Suprapubic skin (tissue), 4 donors: Measurements from ENCODE around the gene UPK3BL1. TPM values are rescaled to one million over a fixed set of nuclear protein-coding genes. Genes with fewer than 3 reads are reported as not detected.
"Not testable (repeated sequence)": the region's sequence is repeated elsewhere in the genome, so short reads cannot be mapped to it uniquely, and the experiment has no call there.

Experiments
- DNase-seq, 2 donors: peaks; one replicate each; pipeline ENCODE4 v3.0.0-alpha.2; 2019; ENCODE audit warnings: low spot score in 2 of 2
- H3K27ac ChIP-seq: fragments of 200-600 bp; sonication (generic); one replicate; pipeline ENCODE4 v1.5.1; 2019
- H3K27me3 ChIP-seq: fragments of 200-600 bp; sonication (generic); one replicate; pipeline ENCODE4 v1.5.1; 2019
- H3K36me3 ChIP-seq: fragments of 200-600 bp; sonication (generic); one replicate; pipeline ENCODE4 v1.5.1; 2019
- H3K4me1 ChIP-seq: fragments of 200-600 bp; sonication (generic); one replicate; pipeline ENCODE4 v1.5.1; 2019
- H3K4me3 ChIP-seq: fragments of 200-600 bp; sonication (generic); one replicate; pipeline ENCODE4 v1.5.1; 2019; ENCODE audit warnings: mild to moderate bottlenecking
- H3K9me3 ChIP-seq: fragments of 200-600 bp; sonication (generic); one replicate; pipeline ENCODE4 v1.5.1; 2019
- WGBS: methylation state at CpG from one replicate; pipeline ENCODE4 v1.1.5; 2018; 5-methylcytosine and 5-hydroxymethylcytosine counted together
- total RNA-seq, 4 donors: library from RNA; depleted of rRNA; stranded (reverse); fragments of >200 nt; gene quantifications; one replicate each; pipeline ENCODE4 v1.1.0, GENCODE V29; 2016

Gene UPK3BL1
- total RNA-seq, 4 donors from 2014 or later = 24.2 to 57.0 (median 48.1) TPM

DNA sequence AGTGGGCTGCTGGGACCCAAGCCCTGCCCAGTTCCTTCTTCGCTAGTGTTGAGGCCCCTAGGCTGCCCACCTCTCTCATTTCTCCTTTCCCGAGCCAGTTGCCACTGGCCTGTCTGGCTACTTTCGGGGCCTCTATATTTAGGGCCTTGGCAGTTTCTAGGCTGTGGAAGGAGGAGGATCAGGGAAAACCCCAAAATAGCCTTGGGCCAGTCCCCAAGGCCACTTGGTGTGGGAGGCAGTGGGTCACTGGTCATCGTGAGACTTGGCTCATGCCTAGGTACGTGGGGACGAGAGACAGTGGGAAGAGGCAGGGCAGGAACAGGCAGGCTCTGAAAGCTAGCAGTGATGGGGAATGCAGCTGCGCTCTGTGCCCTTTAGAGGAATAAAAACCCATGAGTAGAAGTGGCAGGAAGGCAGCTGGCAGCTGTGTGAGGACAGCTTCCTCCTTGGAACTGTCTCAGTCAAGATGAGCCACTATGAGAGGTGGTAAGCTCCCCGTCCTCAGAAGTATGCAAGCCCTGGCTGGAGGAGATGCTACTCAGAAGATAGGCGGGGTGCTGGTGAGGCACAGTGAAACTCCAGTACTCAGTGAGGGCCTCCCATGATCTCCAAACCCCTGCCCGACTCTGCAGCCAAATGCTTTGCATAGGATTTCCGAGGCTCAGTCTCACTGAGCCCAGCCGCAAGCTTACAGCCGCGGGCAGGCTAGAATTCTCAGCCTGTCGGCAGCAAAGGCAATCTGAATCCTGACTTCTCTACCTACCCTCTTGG, 28.8 kb downstream of the UPK3BL1 start:
- not testable (repeated sequence) for H3K27ac ChIP-seq, H3K4me1 ChIP-seq, H3K4me3 ChIP-seq, H3K27me3 ChIP-seq, H3K9me3 ChIP-seq, H3K36me3 ChIP-seq
- peak in 1 of 2 donors; percentile 4 for DNase-seq
- no CpG with 5 or more reads among the region's 15 CpGs for WGBS

DNA sequence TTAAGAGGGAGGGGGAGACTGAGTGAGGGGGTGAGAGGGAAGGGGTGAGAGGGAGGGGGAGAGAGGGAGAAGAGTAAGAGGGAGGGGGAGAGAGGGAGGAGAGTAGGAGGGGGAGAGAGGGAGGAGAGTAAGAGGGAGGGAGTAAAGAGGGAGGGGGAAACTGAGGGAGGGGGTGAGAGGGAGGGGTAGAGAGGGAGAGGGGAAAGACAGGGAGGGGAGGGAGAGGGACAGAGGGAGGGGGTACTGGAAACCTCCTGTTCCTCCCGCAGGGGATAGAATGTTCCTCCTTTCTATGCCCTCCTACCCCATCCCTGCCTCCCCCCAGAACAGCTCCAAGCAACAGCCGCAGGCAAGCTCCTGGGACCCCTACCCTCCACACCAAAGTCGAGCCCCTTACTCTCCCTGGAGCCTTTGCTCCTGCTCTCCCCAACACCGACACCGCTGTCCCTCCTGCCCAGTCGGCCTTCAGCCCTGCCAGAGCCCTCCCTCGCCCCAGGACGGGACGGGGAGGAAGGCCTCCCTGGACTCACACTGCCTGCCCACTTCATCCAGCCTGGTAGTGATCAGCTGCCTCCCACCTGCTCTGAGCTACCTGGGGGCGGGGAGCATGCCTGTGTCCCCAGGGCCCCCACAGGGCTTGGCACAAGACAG, 30.8 kb downstream of the UPK3BL1 start:
- 24% methylated on average over 7 of the region's 10 CpGs for WGBS
- not testable (repeated sequence) for H3K27ac ChIP-seq, H3K4me1 ChIP-seq, H3K4me3 ChIP-seq, H3K9me3 ChIP-seq, H3K27me3 ChIP-seq, H3K36me3 ChIP-seq
- peak in 1 of 2 donors; percentile 84 for DNase-seq

DNA sequence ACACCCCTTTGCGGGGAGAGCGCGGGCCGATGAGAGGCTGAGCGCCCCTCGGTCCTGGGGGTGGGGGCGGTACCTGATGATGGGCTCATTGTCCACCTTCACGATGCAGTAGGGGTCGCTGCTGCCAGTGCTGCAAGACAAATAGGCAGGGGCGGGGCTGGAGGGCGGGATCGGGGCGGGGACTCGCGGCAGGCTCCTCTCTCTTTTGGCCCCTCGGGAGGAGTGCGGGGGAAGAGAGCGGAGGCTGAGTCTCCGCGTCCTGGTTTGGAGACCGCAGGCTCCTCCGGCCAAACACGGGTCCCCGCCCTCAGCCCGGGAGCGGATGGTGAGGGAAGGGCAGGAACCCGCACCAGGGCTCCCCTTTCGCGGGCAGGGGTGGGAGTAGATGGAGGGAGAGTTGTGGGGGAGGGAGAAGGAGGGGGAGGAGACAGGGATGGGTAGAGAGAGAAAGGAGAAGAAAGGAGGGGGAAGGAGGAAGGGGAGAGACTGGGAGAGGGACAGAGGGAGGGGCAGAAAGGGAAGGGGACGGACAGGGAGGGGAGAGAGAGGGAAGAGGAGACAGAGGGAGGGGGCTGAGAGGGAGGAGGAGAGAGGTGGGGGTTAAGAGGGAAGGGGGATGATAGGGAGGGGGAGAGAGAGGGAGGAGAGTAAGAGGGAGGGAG, 31.4 kb downstream of the UPK3BL1 start:
- not testable (repeated sequence) for H3K36me3 ChIP-seq, H3K9me3 ChIP-seq, H3K4me3 ChIP-seq, H3K27me3 ChIP-seq, DNase-seq, H3K27ac ChIP-seq, H3K4me1 ChIP-seq
- WGBS = no CpG with 5 or more reads among the region's 30 CpGs

DNA sequence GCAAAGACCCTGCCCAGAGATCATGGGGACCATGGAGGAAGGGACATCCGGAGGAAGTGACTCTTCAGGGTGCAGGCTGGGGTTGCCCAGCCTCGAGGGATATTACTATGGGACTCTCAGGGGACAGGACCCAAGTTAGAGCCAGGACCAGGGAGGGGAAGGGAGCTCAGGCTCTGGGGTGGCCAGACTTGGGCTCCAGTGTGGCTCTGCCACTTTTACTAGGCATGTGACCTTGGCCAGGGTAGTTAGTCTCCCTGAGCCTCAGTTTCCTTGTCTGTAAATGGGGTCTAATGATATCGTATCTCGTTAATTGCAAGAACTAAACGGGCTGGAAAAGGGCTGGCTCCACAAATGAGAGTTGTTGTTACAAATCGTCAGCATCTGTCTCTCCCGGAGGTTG, 32.1 kb downstream of the UPK3BL1 start:
- H3K27ac ChIP-seq, H3K4me3 ChIP-seq, H3K9me3 ChIP-seq, H3K27me3 ChIP-seq, H3K4me1 ChIP-seq, H3K36me3 ChIP-seq: not testable (repeated sequence)
- DNase-seq = peak in 1 of 2 donors; percentile 49
- WGBS = no CpG with 5 or more reads among the region's 7 CpGs

DNA sequence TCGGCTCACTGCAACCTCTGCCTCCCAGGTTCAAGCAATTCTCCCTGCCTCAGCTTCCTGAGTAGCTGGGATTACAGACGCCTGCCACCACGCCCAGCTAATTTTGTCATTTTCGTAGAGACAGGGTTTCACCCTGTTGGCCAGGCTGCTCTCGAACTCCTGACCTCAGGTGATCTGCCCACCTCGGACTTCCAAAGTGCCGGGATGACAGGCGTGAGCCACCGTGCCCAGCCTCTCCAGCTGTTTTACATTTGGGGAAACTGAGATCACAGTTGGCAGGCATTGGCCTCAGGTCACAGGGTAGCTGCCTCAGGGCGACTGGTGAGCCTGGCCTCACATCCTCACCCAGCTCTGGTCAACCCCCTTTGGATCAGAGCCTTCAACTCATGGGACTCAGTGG, 32.9 kb downstream of the UPK3BL1 start:
- H3K36me3 ChIP-seq, H3K9me3 ChIP-seq, H3K27ac ChIP-seq, H3K4me1 ChIP-seq, H3K4me3 ChIP-seq, H3K27me3 ChIP-seq: not testable (repeated sequence)
- DNase-seq = peak in 1 of 2 donors; percentile 32
- no CpG with 5 or more reads among the region's 10 CpGs for WGBS

DNA sequence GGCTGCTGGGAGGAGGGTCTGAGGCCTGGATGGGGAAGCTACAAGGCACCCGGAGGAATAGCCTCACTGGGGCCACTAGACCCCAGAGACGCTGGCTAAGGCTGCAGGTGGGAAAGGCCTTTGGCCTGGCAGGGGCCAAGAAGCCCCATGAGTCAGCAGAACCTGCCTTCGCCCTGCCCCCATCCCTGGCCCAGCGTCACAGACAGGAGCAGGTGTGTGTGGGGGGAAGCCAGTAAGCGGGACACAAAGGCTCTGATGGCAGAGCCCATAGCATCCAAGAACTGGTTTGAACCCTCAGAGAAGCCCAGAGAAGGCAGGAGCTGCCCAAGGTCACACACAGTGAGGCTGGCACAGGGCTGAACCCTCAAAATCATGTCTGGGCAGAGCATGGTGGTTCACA, 35.7 kb downstream of the UPK3BL1 start:
- not testable (repeated sequence) for H3K4me3 ChIP-seq, H3K36me3 ChIP-seq, H3K27ac ChIP-seq, H3K9me3 ChIP-seq, H3K4me1 ChIP-seq, H3K27me3 ChIP-seq, DNase-seq
- WGBS = no CpG with 5 or more reads among the region's 5 CpGs

DNA sequence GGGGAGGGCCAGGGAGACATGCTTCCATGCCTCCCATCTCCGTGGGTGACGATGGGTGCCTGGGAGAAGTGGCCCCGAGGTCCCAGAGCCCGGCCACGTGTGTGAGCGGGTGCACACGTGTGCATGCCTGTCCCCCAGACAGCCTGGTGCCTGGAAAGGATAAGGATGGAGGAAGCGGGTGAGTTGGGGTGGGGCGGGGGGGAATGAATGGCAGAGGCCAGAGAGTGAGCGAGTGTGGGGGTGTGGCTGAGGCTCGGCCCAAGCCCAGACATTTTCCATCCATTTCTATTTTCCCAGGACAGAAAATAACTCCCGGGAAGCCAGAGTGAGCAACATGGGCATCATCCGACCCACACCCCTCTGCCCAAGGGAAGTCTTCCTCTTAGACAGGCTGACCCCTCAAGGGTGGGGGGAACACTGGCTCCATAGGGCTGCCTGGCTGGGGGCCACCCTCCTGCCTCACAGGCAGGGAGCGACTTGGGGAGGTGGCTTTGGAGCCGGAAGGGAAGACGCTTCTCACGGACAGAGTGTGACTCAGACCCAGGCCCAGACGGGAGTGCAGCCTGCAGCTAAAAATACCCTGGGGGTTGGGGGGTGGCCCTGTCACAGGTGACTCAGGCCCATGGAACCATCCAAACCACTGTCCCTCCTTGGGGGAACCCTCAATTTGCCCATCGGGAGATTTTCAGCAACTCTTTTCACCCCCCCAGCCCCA, 38.0 kb downstream of the UPK3BL1 start:
- not testable (repeated sequence) for H3K27ac ChIP-seq, H3K4me1 ChIP-seq, H3K4me3 ChIP-seq, H3K27me3 ChIP-seq, H3K36me3 ChIP-seq, H3K9me3 ChIP-seq, DNase-seq
- WGBS = 60% methylated on average over 1 of the region's 19 CpGs

DNA sequence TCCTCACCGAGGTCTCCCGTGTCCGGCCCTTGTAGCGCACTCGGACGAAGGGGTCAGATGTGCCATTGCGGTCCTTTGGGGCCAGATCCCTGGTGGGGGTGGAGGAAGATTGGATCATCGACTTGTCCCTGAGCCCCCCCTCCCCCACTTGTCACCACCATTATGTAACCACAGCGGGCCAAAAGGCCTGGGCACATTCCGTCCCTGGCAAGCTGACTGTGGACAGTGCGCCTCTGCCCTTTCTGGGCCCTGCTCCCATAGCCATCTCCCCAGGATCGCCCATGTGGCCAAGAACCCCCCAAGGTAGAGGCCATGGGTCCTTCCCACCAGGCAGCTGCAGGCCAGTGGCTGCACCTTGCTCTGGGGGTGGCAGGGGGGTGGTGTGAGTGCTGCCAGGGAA, 40.3 kb downstream of the UPK3BL1 start:
- no CpG with 5 or more reads among the region's 12 CpGs for WGBS
- not testable (repeated sequence) for DNase-seq, H3K27ac ChIP-seq, H3K9me3 ChIP-seq, H3K36me3 ChIP-seq, H3K4me1 ChIP-seq, H3K27me3 ChIP-seq, H3K4me3 ChIP-seq

DNA sequence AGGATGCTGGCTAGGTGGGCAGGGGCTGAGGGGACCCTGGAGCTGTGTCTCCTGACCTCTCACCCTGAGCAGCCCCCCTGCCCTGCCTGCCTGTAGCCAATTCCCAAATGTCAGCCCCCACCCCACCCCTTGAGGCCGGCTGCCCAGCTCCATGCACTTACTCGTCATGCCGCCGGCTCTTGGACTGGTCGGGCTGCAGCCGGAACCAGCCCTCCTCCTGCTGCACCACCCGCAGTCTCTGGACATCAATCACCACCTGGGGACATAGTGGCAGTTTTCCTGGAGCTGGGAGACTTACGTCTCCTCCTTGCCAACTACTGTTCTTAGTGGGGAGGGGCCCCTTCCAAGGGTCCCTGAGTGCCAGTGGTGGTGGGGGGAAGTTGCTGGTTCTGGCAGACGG, 42.9 kb downstream of the UPK3BL1 start:
- not testable (repeated sequence) for H3K4me1 ChIP-seq, DNase-seq, H3K27ac ChIP-seq, H3K9me3 ChIP-seq, H3K27me3 ChIP-seq, H3K4me3 ChIP-seq, H3K36me3 ChIP-seq
- WGBS = no CpG with 5 or more reads among the region's 9 CpGs

DNA sequence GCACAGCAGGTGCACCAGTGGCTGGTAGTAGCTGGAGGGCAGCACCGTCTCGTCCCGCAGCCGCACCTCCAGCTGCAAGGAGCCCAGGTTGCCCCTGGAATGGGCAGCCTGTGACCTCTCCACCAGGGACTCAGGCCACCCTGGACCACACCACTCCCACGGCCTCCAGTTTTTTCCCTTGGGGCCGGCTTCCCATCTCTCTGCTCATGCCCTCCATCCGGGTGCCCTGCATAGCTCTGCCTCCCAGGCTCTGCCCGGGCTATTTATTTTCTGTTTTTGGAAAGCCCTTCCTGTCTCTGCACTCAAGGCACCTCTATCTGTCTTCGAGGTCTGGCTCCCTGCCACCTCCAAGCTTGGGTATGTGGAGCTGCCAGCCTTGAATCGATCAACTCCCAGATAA, 46.6 kb downstream of the UPK3BL1 start:
- DNase-seq = peak in 1 of 2 donors; percentile 50
- not testable (repeated sequence) for H3K4me3 ChIP-seq, H3K4me1 ChIP-seq, H3K27me3 ChIP-seq, H3K27ac ChIP-seq, H3K9me3 ChIP-seq, H3K36me3 ChIP-seq
- 87% methylated on average over 3 of the region's 10 CpGs for WGBS

DNA sequence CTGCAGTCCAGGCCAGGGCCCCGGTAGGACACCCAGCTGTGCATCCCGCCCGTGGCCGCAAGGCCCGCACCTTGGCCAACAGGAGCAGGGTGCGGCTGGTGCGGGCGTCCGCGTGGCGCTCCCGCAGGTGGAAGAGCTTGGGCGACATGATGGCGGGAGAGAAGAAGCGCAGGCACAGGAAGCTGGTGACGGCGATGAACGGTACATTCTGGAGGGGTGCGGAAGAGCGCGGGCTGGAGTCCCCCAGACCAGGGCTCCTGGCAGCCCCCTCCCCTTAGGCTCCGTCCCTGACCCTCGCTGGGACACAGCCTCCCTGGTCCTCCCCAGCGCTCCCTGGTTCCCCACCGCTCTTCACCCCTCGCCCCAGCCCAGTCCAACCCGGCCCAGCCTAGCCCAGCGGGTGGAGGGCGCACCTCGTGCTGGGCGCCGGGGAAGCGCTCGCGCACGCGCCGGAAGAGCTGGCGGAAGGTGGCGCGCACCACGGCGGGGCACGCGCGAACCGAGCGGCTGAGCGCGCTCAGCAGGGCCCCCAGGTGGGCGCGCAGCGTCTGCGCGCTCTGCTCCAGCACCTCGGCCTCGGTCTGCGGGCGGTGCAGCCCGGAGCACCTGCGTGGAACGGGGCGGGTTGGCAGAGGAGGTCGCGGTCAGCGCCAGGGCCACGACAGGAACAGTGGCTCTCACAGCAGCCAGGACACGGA, 48.8 kb downstream of the UPK3BL1 start:
- not testable (repeated sequence) for H3K4me1 ChIP-seq, DNase-seq, H3K4me3 ChIP-seq, H3K36me3 ChIP-seq, H3K9me3 ChIP-seq, H3K27ac ChIP-seq, H3K27me3 ChIP-seq
- no CpG with 5 or more reads among the region's 68 CpGs for WGBS

DNA sequence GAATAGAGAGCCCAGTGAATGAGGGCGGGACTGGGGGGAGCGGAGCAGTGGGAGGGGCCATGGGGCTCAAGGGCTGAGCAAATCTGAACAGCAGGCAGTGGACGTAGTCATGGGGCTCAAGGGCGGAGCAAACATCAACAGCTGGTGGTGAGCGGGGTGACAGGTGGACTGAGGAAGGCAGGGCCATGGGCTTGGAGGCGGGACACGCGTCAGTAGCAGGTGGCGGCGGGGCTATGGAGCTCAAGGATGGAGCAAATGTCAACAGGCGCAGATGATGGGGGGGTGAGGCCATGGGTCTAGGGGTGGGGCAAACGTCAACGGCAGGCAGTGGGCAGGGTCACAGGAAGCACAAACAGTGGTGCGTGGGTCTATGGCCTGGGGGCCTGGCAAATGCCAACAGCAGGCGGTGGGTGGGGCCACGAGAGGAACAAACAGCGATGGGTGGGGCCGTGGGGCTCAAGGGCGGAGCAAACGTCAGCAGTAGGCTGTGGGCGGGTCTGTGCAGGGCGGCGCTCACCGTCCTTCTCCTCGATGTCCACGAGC, 50.0 kb downstream of the UPK3BL1 start:
- 50% methylated on average over 9 of the region's 26 CpGs for WGBS
- not testable (repeated sequence) for H3K27ac ChIP-seq, H3K9me3 ChIP-seq, H3K36me3 ChIP-seq, H3K4me1 ChIP-seq, H3K4me3 ChIP-seq, H3K27me3 ChIP-seq
- DNase-seq = peak; percentile 71 to 79

DNA sequence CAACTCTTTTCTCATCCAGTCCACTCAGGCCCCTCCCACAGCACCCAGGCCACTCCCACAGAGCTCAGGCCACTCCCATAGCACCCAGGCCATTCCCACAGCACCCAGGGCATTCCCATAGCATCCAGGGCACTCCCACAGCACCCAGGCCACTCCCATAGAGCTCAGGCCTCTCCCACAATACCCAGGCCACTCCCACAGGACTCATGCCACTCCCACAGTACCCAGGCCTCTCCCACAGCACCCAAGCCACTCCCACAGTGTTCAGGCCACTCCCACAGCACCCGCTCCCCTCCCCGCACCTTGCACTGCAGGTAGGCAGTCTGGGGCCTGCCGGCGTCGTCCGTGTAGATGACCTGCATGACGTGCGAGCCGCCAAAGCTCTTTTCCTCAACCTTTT, 52.7 kb downstream of the UPK3BL1 start:
- not testable (repeated sequence) for H3K9me3 ChIP-seq, H3K4me3 ChIP-seq, H3K36me3 ChIP-seq, DNase-seq, H3K27me3 ChIP-seq, H3K27ac ChIP-seq, H3K4me1 ChIP-seq
- no CpG with 5 or more reads among the region's 9 CpGs for WGBS
